Right cardiac atrium (tissue), 5 donors: ENCODE data around the gene ANGPTL8. TPM values are rescaled to one million over a fixed set of nuclear protein-coding genes. Genes with fewer than 3 reads are reported as not detected.

ENCODE experiments used
- ATAC-seq, 2 donors: fragments of 200-7000 bp; cut with Tn5 transposase; one replicate each; pipeline versions ENCODE4 v1.8.0 to v1.9.1; 2020; ENCODE audit warnings: moderate library complexity in 2 of 2, mild to moderate bottlenecking in 1 of 2
- DNase-seq, 3 donors: peaks; one replicate each; pipeline ENCODE4 v3.0.0-alpha.2; 2020
- H3K27ac ChIP-seq: one replicate; pipeline ENCODE4 v1.5.1; 2013; ENCODE audit warnings: mild to moderate bottlenecking, low read length, control low read depth, moderate library complexity
- H3K27me3 ChIP-seq: one replicate; pipeline ENCODE4 v1.6.1; 2013; ENCODE audit not compliant: control insufficient read depth, insufficient read depth
- H3K4me1 ChIP-seq: one replicate; pipeline ENCODE4 v1.6.1; 2013; ENCODE audit warnings: low read length; ENCODE audit not compliant: control insufficient read depth, insufficient read depth
- H3K4me3 ChIP-seq: one replicate; pipeline ENCODE4 v1.5.1; 2013; ENCODE audit warnings: low read length, control low read depth
- H3K9me3 ChIP-seq: one replicate; pipeline ENCODE4 v1.6.1; 2013; ENCODE audit warnings: low read length; ENCODE audit not compliant: control insufficient read depth
- WGBS: extraction: QIAGEN DNeasy Blood & Tissue Kit; methylation state at CpG from one replicate; pipeline ENCODE4 v1.1.7; 2013; 5-methylcytosine and 5-hydroxymethylcytosine counted together
- intact Hi-C, 4 donors: fragments of 100-400 bp; cut with DNase I; formaldehyde crosslinking; loops; one replicate each; pipeline versions ENCODE4 v1.11.0 to v1.14.0; 2022 to 2023
- polyA plus RNA-seq: library from polyadenylated mRNA; stranded (reverse); fragments of 200-250 nt; gene quantifications from one replicate; pipeline ENCODE4 v1.2.3, GENCODE V29; 2013
- total RNA-seq, 4 donors: library from RNA; stranded (reverse); fragmentation: NEBNext Ultra II Directional; extraction: Animal tissue kit (Norgen Biotek cat#: 25700); gene quantifications; one replicate each; pipeline ENCODE4 v1.2.1, GENCODE V29; 2021
- donor health status: healthy with polysubstance abuse.
- donor health status: DM: no; HTN: yes; CAD: no.
- donor health status: DM: no; HTN: no; CAD: no.
- donor health status: DM: no; HTN: yes; CAD: no; lungs with severe emphysema.
- donor health status: DM: yes; HTN: yes; CAD: no.

Gene ANGPTL8
- total and polyA plus RNA-seq, 5 donors, result 0.47 to 4.8 (median 0.68) TPM; not detected in 1

- H3K27ac ChIP-seq, result no peak overlapping the region
- H3K27me3 ChIP-seq, result no peaks in the 10 kb centered on the region
- no peak for ATAC-seq
- H3K9me3 ChIP-seq, result no peaks in the 10 kb centered on the region
- DNase-seq, result peak in 1 of 3 donors; percentile 38
- H3K4me1 ChIP-seq, result no peaks in the 10 kb centered on the region
- H3K4me3 ChIP-seq, result no peak overlapping the region
- WGBS, result 87% methylated on average over 11 of the region's 11 CpGs
- intact Hi-C loops, result no loop called here
These were observed 1.4 kb upstream of the ANGPTL8 start for GRCh38 chr19:11238041-11238440.

DNA sequence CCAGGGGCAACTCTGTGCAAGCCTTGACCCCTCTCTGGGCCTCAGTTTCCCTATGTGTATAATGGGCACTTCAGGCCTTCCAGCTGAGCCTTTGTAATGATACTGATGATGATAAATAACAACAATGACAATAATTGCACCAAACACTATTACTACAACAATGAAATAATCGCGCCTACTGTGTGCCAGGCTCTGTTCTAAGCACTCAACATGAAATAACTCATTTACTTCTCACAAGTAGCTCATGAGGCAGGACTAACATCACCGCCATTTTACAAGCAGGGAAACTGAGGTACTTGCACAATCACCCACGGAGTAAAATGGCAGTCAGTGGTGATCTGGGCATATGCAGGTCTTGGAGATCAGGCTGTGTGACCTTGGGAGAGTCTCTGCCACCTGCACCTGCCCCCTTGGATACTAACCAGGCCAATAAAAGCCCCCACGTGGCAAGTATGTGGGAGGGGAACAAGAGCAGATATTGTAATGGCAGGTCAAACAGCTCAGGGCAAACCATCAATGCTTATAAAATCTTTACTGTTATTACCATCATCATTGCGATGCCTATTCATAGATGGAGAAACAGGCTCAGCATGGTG lies 540 bp upstream of the ANGPTL8 start:
- ATAC-seq (no peak), DNase-seq (peak in 1 of 3 donors; percentile 2)
- H3K27ac ChIP-seq, result no peak overlapping the region
- WGBS, result 92% methylated on average over 6 of the region's 6 CpGs
- H3K9me3 ChIP-seq, result no peaks in the 10 kb centered on the region
- no peaks in the 10 kb centered on the region for H3K27me3 ChIP-seq
- H3K4me3 ChIP-seq, result no peak overlapping the region
- H3K4me1 ChIP-seq, result no peaks in the 10 kb centered on the region
- intact Hi-C loops, result no loop called here

DNA sequence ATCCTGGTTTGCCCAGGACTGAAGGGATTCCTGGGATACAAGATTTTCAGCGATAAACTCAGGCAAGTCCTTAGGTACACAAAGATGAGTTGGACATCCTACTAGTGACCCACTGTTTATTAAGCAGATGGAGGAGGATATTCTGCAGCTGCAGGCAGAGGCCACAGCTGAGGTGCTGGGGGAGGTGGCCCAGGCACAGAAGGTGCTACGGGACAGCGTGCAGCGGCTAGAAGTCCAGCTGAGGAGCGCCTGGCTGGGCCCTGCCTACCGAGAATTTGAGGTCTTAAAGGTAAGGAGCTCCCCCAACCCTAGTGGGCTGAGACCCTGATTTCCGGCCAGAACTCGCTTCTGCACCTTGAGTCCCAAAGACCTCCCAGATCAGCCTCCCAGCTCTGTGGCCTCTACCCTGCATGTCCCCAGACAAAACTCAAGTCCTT lies 607 bp downstream of the ANGPTL8 start:
- intact Hi-C loops, result loop anchor here in 1 of 4 donors (5.0 kb wide), 1 partner anchor 207 kb away; no protein-coding TSS in a partner anchor
- WGBS, result 97% methylated on average over 8 of the region's 8 CpGs

DNA sequence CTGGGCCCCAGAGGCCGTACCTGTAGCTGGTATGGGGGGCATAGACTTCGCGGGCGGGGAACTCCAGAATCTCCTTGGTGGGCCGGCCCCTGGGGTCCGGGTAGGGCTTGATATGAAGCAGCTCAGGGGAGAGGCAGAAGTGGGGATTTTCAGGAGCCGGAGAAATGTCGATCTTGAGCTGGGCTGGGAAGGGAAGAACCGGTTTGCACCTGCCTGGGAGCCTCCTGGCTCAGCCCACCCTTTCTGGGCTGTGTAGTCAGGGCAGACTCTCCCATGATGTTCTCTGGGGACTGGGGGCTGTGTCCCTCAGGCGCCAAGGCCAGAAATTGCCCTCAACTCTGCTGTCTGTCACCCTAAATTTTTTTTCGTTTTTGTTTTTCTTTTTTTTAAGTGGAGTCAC lies 2.6 kb downstream of the ANGPTL8 start:
- H3K4me1 ChIP-seq, result no peaks in the 10 kb centered on the region
- H3K9me3 ChIP-seq, result no peaks in the 10 kb centered on the region
- no peak overlapping the region for H3K27ac ChIP-seq
- intact Hi-C loops, result loop anchor here in 1 of 4 donors (5.0 kb wide), 1 partner anchor 205 kb away; no protein-coding TSS in a partner anchor
- 91% methylated on average over 11 of the region's 11 CpGs for WGBS
- H3K4me3 ChIP-seq, result no peak overlapping the region
- DNase-seq (peak in 1 of 3 donors; percentile 34), ATAC-seq (no peak)
- H3K27me3 ChIP-seq, result no peaks in the 10 kb centered on the region

More for the DNA sequence above, 607 bp downstream of the ANGPTL8 start:
- H3K9me3 ChIP-seq, result no peaks in the 10 kb centered on the region
- H3K4me1 ChIP-seq, result no peaks in the 10 kb centered on the region
- H3K27me3 ChIP-seq, result no peaks in the 10 kb centered on the region
- no peak overlapping the region for H3K4me3 ChIP-seq
- DNase-seq (peak in 1 of 3 donors; percentile 26), ATAC-seq (no peak)
- H3K27ac ChIP-seq, result no peak overlapping the region

- peak overlapping the region; percentile 27 for H3K27ac ChIP-seq
These were observed 3.7 kb downstream of the ANGPTL8 start for GRCh38 chr19:11242864-11243797.

DNA sequence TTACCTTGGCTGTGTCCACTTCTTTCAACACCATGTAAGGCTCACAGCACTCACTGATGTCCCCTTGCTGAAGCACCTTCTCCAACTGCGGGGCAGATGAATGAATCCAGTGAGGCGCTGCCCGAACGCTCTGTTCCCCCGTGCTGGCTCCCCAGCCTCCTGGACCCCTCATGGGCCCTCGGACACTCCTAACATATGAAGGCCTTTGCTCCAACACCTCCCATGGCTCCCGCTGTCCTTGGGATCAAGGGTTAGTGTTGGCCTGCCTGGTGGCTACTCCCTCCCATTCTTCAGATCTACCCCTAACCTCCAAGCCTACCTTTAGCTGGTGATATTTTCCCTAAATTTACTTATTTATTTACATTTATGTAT lies 4.4 kb downstream of the ANGPTL8 start:
- Histone ChIP-seq H3K27ac (peak overlapping the region; percentile 16), H3K9me3 (no peaks in the 10 kb centered on the region), H3K4me3 (no peak overlapping the region), H3K27me3 (no peaks in the 10 kb centered on the region), H3K4me1 (peaks cover 4% of the 10 kb centered on the region)
- WGBS, result 92% methylated on average over 7 of the region's 7 CpGs
- intact Hi-C loops, result loop anchor here in 1 of 4 donors (5.0 kb wide), 1 partner anchor 204 kb away; no protein-coding TSS in a partner anchor
- DNase-seq (no peak), ATAC-seq (peak in 1 of 2 donors; percentile 0)

More at GRCh38 chr19:11242864-11243797, 3.7 kb downstream of the ANGPTL8 start:
- H3K4me3 ChIP-seq, result no peak overlapping the region
- H3K27me3 ChIP-seq, result no peaks in the 10 kb centered on the region
- no peaks in the 10 kb centered on the region for H3K9me3 ChIP-seq
- ATAC-seq (peak; percentile 89 to 91), DNase-seq (peak; percentile 95 to 99 (median 98))
- intact Hi-C loops, result loop anchor here in 1 of 4 donors (5.0 kb wide), 1 partner anchor 204 kb away; no protein-coding TSS in a partner anchor
- peaks cover 4% of the 10 kb centered on the region for H3K4me1 ChIP-seq
- WGBS, result 40% methylated on average over 48 of the region's 48 CpGs

GRCh38 chr19:11244846-11245589 lies 5.6 kb downstream of the ANGPTL8 start:
- Histone ChIP-seq H3K27ac (no peak overlapping the region), H3K9me3 (no peaks in the 10 kb centered on the region), H3K4me3 (no peak overlapping the region), H3K4me1 (peaks cover 4% of the 10 kb centered on the region), H3K27me3 (no peaks in the 10 kb centered on the region)
- WGBS, result 96% methylated on average over 5 of the region's 5 CpGs
- intact Hi-C loops, result loop anchor here in 2 of 4 donors (5.0 kb wide), 2 partner anchors 42 to 202 kb away; no protein-coding TSS in a partner anchor
- ATAC-seq (no peak), DNase-seq (peak in 1 of 3 donors; percentile 40)

GRCh38 chr19:11246941-11247340 lies 7.5 kb downstream of the ANGPTL8 start:
- 81% methylated on average over 11 of the region's 11 CpGs for WGBS
- no peak overlapping the region for H3K4me3 ChIP-seq
- H3K27me3 ChIP-seq, result no peaks in the 10 kb centered on the region
- H3K4me1 ChIP-seq, result peaks cover 4% of the 10 kb centered on the region
- ATAC-seq (no peak), DNase-seq (no peak)
- no peak overlapping the region for H3K27ac ChIP-seq
- intact Hi-C loops, result loop anchor here in 1 of 4 donors (5.0 kb wide), 1 partner anchor 40 kb away; no protein-coding TSS in a partner anchor
- no peaks in the 10 kb centered on the region for H3K9me3 ChIP-seq

DNA sequence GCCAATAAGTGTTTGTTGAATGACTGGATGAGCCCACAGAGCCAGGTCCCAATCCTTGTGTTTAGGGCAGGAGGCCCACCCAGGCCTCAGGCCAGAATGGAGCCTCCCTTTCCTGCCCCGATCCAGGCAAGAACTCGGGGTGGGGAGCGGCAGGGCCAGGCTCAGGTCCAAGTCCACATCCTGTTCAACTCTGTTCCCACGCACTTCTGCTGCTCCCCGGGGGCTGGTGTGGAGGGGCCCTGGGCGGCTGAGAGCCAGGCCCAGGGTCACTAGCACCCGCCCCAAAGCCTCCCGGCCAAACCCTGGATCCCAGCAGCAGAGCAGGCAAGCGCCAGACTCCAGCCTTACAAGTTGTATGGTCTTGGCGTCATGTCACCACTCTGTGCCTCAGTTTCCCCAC lies 8.0 kb downstream of the ANGPTL8 start:
- intact Hi-C loops, result loop anchor here in 1 of 4 donors (5.0 kb wide), 1 partner anchor 40 kb away; no protein-coding TSS in a partner anchor
- H3K4me1 ChIP-seq, result peaks cover 4% of the 10 kb centered on the region
- ATAC-seq, result peak; percentile 87 to 90

DNA sequence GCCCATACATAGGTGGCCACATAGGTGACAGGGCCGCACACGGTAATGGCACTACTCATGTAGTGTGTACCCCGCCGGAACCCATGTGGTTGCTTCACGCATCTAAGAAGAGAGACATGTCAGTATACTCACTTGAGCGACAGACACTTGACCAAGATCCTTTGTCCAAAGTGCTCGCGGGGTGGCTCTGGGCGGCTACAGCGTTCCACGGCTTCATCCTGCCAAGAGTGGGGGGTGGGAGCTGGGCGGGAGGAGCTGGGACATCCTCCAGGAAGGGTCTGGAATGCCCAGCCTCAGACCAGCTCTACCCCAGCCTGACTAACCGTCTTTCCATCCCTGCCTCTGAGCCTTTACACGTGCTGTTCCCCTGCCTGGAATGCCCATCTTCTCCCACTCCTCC lies 8.5 kb downstream of the ANGPTL8 start:
- Histone ChIP-seq H3K4me1 (peaks cover 4% of the 10 kb centered on the region), H3K9me3 (no peaks in the 10 kb centered on the region), H3K4me3 (no peak overlapping the region), H3K27ac (peak overlapping the region; percentile 46), H3K27me3 (no peaks in the 10 kb centered on the region)
- WGBS, result 52% methylated on average over 14 of the region's 14 CpGs
- DNase-seq (peak in 2 of 3 donors; percentile 37 to 64), ATAC-seq (peak in 1 of 2 donors; percentile 9)
- intact Hi-C loops, result loop anchor here in 1 of 4 donors (5.0 kb wide), 1 partner anchor 39 kb away; no protein-coding TSS in a partner anchor

More for the DNA sequence above, 8.0 kb downstream of the ANGPTL8 start:
- WGBS, result 33% methylated on average over 10 of the region's 10 CpGs
- no peaks in the 10 kb centered on the region for H3K27me3 ChIP-seq
- peak; percentile 93 to 96 (median 95) for DNase-seq
- H3K27ac ChIP-seq, result peak overlapping the region; percentile 46
- no peak overlapping the region for H3K4me3 ChIP-seq
- H3K9me3 ChIP-seq, result no peaks in the 10 kb centered on the region
